GM18861 (cell line): ENCODE results near the gene DNAJC16.
"Not testable (repeated sequence)": the region's sequence is repeated elsewhere in the genome, so short reads cannot be mapped to it uniquely, and the experiment has no call there.

Source experiments
- ATAC-seq: cut with Tn5 transposase; IDR thresholded peaks from one replicate; pipeline ENCODE4 v1.9.1; 2021; ENCODE audit not compliant: unreplicated experiment

The DNAJC16 gene

DNA sequence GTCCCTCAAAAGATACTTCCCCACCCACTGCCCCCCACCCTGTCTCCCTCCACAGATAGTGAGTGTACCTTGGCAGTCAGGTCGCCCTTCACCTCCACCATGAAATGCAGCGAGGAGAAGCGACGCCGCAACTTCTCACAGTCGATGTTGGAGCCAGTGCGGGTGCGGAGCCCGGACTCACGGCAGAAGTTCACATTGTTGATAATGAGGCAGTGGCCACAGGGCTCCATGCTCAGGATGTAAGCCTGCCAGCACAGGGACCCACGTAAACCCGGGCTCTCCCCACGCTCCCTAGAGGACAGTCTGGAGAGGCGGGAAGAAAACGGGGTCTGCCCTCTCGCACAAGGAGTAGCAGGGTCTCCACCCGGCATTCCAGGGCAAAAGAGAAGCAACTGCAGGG lies 19.8 kb upstream of the DNAJC16 start:
- ATAC-seq: no peak

DNA sequence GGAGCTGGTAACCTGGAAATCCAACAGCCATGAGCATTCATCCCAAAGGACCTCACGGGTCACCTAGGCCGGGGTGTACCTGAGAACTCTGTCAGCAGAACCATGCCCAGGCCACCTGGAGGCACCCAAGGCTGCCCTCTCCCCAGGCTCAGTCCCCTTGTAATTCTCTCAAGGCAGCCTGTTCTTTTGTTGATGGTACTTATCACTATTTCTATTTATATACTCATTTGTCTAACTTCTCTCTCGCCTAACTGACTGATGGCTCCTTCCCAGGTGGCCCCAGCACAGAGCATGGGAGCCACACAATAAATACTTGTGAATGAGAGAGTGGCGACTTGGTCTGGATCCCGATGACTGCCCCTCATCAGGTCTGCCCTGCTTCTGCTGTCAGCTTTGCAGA lies 19.4 kb upstream of the DNAJC16 start:
- ATAC-seq: no peak

DNA sequence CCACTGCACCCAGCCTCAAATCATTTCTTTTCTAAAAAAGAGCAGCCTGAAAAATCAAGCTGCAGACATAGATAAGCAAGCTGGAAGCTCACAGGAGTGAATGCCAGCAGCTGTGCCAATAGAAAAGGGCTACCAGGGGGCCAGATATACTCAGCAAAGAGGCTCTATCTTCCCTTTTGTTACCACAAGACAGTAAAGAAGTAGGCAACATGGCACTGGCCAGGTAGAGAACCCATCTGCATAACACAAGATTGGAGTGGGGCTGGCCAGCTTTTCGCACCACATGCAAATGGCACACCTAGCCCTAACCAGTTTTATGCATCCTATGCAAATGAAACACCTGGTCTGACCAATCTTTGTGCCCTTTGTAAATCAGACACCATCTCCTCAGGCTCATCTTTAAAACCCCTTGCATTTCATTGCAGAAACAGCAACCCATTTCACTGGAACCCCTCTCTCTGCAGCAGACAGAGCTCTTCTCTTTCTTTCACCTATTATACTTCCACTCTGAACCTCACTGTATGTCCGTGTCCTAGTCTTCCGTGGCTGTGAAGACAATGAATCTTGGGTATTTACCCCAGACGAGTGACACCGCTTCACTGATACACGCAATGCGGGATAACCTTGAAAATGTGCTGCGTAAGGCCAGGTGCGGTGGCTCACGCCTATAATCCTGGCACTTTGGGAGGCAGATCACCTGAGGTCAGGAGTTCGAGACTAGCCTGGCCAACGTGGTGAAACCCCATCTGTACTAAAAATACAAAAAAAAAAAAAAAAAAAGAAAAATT lies 17.8 kb upstream of the DNAJC16 start:
- ATAC-seq: no peak

DNA sequence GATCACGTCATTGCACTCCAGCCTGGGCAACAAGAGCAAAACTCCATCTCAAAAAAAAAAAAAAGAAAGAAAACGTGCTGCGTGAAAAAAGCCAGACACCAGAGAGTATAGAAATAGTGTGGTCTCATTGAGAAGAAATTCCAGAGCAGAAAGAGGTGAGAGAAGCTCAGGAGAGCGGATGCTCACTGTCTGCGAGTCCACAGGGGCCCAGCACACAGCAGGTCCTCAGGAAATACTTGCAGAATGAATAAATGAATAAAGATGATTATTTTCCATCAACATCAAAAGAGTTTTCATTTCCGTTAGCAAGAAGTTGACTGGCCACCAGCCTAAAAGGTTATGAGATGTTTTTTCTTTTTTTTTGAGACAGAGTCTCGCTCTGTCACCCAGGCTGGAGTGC lies 17.1 kb upstream of the DNAJC16 start:
- ATAC-seq: no peak

DNA sequence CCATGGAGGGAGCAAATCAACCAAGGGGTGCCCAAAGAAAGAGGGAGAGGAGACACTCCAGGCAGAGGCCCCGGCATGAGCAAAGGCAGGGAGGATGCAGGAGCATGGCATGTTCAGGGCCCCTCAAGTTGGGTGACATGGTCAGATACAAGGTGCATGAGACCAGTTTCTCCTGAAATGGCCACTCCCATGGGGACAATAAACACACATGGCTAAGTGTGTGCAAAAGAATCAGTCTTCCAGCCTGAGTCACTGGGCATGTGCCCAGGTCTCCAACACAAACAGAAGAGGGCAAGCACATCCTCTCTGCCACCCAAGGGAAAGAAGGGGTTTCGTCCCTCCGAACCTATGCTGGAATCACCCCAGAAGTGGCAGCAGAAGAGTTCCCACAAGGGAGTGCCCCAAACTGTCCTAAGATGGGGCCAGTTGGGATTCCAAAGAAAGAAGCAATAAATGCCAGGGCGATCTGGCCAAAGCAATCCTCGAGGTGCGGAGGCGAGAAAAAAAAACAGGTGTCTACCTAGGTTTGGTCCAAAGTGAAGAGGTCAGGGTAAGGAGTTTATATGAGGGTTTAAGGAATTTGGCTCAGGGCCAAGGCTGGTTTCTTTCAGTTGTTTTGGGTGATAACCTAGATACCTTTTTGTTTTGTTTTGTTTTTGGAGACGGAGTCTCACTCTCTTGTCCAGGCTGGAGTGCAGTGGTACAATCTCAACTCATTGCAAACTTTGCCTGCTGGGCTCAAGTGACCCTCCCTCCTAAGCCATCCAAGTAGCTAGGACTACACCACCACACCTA lies 15.8 kb upstream of the DNAJC16 start:
- no peak for ATAC-seq

DNA sequence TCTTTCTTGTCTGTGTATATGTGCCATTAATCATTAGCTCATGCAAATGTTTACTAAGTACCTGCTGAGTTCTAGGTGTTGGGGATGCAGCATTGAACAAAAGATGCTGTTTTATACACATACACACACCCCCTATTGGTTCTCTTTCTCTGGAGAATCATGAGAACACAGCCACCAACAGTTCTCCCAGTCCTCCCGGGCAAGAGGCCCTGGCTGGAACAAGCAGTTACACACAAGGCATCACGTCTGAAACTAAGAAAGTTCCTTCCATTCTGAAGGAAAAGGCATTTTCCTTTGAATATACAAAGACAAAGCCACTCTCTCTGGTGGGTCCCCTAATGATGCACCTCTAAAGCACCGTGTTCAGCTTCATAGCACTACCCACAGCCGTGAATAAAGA lies 13.5 kb upstream of the DNAJC16 start:
- no peak for ATAC-seq

DNA sequence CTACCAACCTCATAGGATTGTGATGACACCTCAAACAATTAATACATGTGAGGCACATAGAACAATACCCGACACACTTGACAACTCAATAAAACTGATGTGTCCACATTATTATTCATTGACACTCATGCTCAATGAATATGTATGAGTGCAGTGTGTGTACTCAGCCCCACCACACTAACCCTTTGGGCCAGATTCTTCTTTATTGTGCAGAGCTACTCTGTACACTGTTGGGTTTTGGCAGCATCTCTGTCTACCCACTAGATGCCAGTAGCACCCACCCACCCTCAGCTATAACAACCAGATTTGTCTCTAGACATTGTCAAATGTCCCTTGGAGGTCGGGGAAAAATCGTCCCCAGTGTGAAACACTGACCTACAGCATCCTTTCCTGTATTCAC lies 12.7 kb upstream of the DNAJC16 start:
- no peak for ATAC-seq

DNA sequence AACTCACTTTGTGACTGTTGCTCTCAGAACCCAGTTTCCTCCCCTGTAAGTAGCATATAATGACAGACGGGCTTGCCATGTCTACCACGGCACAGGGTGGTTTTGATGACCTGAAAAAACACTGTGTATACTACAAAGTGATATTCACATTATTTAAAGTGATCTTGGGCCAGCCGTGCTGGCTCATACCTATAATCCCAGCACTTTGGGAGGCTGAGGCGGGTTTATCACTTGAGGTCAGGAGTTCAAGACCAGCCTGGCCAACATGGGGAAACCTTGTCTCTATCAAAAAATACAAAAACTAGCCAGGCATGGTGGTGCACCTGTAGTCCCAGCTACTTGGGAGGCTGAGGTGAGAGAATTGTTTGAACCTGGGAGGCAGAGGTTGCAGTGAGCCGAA lies 12.1 kb upstream of the DNAJC16 start:
- not testable (repeated sequence) for ATAC-seq

DNA sequence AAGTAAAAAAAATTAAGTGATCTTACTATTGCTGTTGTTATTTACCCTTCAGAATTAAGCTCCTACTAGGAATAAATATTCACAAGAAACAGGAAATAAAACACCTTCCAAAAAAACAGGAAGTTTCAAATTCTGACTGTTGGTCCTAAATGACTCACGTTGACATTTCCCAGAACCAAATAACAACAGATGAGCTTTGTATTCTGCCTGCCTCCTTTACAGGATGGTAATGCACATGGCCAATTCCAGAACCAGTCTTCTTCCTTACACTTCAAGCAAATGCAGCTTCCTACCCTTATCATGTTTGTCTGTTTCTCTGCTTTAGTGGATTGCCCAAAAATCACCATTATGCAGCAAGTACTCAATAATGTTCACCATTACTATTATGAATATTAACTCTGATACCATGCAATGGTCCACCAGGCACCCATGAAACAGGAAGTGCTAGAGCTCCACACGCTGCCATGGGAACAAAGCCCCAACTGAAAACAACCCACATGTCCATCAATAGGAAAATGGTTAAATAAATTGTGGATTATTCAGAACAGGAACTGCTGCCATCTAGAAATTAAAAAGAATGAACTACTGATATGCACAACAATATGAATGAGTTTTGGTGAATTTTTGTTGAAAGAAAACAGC lies 11.5 kb upstream of the DNAJC16 start:
- ATAC-seq: no peak

DNA sequence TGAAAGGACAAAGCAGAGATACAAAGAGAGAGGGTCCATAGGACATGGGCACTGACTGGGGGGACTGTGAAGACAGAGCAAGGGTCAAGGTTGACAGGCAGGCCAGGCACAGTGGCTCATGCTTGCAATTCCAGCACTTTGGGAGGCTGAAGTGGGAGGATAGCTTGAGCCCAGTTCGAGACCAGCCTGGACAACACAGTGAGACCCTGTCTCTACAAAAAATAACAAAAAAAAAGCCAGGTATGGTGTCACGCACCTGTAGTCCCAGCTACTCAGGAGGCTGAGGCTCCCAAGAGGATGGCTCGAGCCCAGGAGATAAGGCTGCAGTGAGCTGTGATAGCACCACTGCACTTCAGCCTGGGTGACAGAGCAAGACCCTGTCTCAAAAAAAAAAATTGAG lies 7.0 kb upstream of the DNAJC16 start:
- ATAC-seq: no peak

DNA sequence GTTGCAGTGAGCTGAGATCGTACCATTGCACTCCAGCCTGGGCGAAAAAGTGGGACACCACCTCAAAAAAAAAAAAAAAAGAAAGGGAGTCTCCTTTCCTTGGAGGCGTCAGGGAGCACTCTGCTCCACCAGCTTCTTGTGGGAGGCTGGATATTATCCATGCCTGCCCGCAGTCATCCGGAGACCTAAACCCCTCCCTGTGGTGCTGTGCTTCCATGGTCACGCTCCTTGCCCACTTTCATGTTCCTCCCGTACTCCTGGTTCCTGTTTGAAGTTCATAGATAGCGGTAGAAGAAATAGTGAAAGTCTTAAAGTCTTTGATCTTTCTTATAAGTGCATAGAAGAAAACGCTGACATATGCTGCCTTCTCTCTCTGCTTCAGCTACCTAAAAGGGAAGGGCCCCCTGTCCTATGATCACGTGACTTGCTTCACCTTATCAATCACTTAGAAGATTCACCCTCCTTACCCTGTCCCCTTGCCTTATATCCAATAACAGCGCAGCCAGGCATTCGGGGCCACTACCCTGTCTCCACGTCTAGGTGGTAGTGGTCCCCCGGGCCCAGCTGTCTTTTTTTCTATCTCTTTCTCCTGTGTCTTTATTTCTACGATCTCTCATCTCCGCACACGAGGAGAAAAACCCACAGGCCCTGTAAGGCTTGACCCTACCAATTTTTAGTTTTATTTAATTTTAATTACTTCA lies 5.3 kb upstream of the DNAJC16 start:
- ATAC-seq: not testable (repeated sequence)

DNA sequence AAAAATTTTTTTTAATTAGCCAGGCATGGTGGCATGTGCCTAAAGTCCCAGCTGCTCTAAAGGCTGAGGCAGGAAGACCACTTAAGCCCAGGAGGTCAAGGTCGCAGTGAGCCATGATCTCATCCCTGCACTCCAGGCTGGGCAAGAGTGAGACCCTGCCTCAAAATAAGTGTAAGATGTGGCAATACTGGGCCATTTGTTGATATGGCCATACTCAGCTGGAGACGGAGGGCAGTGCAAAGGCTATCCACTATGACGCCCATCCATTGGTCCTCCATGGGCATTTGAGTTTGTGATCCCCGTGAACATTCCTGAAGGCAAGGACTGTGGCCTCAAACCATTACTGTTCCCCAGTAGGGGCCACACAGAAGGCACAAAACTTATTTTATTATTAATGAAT lies 4.1 kb upstream of the DNAJC16 start:
- ATAC-seq: no peak

DNA sequence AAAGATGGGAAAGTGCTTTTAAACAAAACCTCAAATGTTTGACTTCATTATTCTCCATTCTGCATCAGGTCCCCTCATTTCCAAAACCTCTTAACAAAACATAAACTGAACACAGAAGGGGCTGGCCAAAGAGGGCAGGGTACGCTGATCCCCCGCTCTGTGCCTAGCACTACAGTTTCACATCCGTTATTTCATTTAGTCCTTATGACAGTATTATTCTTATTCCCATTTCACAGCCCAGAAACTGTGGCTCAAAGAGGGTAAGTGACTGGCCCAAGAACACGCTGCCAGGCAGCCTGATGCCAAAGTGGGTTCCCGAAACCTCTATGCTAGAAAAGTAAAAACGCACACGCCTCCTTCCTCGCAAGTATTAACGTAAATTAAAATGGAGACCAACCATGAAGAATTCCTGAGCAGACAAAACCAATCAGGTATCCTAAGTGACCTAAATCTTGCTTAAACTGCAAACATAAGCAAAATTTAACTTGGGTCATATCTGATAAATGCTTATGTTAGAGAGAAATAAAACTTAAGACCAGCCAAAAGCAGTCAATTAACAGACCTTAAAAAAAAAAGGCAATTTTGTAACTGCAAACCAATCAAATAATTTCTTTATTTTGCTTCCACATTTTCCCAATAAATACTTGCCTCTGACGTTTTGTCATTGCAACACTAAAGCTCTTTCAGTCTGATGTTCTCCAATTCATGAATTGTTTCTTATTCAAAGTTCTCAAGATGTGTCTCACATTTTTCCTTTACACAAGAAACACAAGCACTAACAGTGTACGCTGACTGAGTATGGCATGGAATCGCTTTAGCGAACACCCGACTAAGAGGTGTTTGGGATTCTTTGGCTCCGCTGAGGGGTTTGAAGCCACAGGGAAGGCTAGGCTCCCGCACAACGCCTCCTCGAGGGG lies 3.3 kb upstream of the DNAJC16 start:
- ATAC-seq: no peak

DNA sequence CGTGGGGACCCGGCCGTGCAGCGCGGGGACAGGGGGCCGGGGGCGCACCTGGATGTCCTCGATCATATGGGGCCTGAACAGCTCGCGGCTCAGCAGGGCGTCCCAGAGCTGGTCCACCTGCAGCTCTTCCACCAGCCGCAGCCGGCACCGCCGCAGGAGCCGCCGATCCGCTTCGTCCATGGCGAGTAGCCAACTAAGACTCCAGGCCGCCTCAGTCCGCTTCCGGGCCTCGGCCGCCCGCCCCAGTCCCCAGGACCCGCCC lies 2.7 kb upstream of the DNAJC16 start, which contains the start of gene CASP9:
Gene CASP9, minus strand, starts transcription at position 195 of the 262 bp plus-strand sequence. Its CDS starts 15 bp downstream, at position 180.
- ATAC-seq: peak; percentile 29

DNA sequence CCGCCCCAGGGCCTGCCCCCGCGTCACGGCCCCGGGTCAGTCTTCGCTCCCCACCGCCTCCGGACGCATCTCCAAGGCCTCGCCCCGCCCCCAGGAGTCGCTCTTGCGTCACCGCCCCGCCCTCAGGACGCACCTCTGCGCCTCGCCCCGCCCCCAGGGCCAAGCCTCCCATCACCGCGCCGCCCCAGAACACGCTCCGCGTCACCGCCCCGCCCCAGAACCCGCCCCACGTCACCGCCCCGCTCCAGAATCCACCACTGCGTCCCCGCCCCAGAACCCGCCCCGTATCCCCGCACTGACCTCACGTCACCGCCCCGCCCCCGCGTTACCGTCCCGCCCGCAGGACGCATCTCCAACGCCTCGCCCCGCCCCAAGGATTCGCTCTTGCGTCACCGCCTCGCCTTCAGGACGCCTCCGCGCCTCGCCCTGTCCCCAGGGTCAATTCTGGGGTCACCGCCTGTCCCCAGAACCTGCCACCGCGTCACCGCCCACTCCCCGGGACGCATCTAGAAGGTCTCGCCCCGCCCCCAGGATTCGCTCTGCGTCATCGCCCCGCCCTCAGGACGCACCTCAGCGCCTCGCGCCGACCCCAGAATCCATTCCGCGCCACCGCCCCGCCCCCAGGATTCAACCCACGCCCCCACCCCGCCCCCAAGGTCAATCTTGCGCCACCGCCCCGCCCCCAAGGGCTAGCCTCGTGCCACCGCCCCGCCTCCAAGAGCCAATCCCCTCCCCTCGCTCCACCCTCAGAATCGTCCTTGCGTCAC lies 2.2 kb upstream of the DNAJC16 start:
- ATAC-seq: peak; percentile 11

DNA sequence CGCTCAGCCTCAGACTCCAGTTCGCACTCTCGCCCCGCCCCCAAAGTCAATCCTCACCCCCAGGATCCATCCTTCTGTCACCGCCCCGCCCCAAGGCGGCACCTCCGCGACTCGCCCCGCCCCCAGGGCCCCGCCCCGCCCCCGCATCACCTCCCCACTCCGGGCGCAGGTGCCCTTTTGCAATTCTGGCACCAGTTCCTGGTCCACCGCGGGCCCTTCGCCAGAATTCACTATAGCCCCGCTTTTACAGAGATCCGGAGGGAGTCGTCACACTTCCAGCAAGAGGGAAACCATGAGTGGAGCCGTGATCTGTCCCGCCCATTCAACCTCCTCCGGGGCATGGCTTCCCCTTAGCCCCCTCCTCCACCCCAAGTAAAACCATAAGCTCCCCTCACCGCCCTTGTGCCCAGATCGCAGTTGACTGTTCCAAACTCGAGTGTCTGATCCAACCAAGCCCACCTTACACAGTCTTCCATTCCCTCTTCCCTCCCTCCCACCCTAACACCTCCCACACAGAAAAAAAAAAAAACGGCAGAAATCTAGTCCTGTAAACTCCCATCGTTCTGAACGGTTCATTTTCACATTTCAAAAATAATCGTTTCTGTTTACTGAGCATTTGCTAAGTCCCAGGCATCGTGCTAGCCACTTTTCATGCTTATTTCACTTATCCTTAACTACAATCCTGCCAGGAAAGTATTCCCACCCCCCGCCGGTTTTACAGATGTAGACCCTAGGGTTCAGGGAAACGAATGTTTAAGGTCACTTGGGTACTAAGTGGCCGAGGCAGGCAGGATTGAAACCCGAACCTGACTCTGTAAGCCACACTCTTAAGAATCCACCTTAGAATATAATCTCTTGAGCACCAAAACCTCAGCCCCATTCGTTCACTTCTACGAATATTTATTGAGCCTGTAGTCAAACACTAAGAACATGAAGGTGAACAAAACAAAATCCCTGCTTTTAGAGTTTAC lies 1.3 kb upstream of the DNAJC16 start:
- peak; percentile 20 for ATAC-seq

DNA sequence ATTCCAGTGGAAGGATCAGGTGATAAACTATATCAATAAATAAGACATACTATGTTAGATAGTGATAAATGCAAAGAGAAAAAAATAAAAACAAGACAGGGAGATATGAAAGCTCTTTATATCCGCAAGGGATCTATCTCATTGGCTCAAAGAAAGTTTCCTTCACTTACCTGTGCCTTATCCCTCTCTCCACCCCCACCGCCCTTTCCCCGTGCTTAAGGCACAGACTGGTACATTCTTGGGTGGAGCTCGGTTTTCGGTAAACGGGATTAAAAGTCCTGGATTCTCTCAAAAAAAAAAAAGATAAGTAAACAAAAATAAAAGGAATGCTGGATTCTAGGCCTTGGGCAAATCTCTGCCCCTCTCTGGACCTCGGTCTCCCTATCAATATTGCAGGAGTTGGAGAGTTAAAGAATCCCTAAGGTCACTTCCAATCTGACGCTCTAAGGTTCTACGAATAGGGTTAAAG lies 593 bp upstream of the DNAJC16 start:
- no peak for ATAC-seq

DNA sequence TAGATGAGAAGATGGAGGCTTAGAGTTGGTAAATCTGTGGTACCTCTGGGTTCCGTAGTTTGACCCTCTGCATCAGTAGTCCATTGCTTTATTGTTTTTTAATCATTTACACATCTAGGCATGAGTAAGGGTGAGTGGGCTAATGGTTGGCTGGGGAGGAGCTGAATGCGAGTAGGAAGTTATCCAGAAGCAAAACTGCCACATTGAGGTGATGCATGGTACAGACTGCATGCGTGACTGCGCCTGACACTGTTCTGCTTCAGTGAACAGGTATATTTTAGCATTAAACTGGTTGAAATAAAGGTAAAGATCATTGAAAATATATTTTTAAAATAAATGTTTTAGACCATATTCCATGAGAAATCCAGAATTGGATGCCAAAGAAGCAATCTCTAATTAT lies 4.4 kb downstream of the DNAJC16 start:
- no peak for ATAC-seq
